NT2/D1 (cell line): ENCODE results near the gene POT1.

ENCODE experiments used
- SUZ12 ChIP-seq: IDR thresholded peaks from 2 replicates; pipeline ENCODE4 v1.6.1; 2011; ENCODE audit not compliant: insufficient read length, insufficient read depth; ENCODE audit errors: extremely low read depth
- YY1 ChIP-seq: IDR thresholded peaks from 2 replicates; pipeline ENCODE4 v1.6.1; 2011; ENCODE audit not compliant: insufficient read length, insufficient read depth

GRCh38 chr7:124792696-124793095 lies 136.9 kb downstream of the POT1 start:
- TF ChIP-seq SUZ12 = no peak
- no peak for TF ChIP-seq YY1
